H4 (cell line): ENCODE measurements around the gene EFCAB8. TPM values are rescaled to one million over a fixed set of nuclear protein-coding genes. Genes with fewer than 3 reads are reported as not detected.
"Not testable (repeated sequence)": the region's sequence is repeated elsewhere in the genome, so short reads cannot be mapped to it uniquely, and the experiment has no call there.

ENCODE experiments used
- DNase-seq: peaks from one replicate; pipeline ENCODE4 v3.0.0-alpha.2; 2015; ENCODE audit warnings: low spot score
- total RNA-seq: library from RNA; depleted of rRNA; stranded (reverse); fragments of >200 nt; shearing (Covaris generic); gene quantifications from 2 replicates; pipeline ENCODE4 v1.2.3, GENCODE V29; 2014

Gene EFCAB8
- total RNA-seq, 1 experiment from 2014 or later = 0.04 TPM

DNA sequence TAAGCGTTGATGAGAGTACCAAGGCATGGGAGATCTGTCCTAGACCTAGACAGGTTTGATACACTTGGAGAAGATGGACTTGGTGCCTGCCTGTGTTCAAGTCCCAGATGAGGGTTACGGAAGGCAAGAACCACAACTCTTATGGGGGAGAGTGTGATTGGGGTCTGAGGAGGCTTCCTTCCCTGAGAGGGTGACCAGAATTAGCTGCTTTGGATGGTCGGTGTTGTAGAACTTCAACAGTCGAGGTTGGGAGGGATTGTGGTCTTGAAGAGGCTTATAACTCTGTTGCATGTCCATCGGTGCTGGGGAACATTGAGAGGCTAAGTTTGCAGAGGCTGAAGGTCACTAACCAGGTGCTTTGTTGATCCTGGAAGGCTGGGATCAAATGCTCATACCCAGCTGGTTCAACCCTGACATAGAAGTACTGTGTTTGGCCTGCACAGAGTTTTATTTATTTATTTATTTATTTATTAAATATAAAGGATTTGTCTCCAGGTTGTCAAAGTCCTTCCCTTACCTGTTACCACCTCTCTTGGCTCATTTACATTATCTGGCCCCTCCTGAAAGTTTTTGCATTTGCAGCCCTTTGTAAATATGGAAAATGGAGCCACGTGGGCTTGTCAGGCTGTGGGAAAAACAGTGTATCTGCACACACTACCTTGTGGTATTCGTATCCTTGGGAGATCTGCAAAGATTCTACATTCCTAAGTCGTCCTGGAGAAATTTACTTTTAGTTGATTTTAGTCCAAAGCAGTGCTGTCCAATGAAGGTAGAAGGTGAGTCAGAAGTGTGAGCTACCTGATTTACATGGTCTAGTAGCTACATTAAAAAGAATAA, 15.8 kb upstream of the EFCAB8 start:
- DNase-seq = no peak

DNA sequence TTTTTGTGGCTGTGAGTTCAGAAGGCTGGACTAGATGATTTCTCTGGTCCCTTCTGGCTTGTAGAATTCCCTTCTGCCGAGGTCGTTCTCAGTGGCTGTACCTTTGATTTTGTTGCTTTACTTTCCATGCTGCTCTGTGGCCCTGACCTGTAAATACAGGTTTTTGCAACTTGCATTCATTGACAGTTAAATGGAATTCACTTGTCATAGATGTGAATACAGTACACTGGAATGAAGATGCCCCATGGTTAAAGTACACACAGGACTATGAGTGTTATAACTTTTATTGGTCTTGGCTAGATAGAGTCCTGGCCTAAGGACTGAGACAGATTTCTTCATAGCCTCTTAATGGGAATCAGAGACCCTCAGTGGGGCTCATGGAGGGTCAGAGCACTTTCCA, 12.9 kb upstream of the EFCAB8 start:
- no peak for DNase-seq

DNA sequence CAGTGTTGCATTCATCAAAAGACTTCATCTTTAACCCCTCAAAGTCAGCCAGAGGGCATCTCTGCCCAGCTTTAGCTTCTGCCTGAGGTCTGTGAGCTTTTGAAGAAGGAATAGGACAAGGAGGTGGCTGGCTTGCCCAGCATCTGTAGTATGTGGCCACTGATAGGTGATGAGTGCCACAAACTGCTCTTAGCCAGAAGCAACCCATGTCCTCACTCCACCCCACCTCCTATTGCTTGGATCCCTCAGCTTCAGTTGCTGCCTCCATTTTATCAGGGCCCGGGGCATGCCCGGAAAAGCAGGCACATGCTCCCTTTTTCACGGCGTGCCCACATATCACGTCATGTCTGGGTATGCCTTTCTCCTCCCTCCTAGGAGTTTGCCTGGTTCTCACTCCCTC, 11.9 kb upstream of the EFCAB8 start:
- no peak for DNase-seq

DNA sequence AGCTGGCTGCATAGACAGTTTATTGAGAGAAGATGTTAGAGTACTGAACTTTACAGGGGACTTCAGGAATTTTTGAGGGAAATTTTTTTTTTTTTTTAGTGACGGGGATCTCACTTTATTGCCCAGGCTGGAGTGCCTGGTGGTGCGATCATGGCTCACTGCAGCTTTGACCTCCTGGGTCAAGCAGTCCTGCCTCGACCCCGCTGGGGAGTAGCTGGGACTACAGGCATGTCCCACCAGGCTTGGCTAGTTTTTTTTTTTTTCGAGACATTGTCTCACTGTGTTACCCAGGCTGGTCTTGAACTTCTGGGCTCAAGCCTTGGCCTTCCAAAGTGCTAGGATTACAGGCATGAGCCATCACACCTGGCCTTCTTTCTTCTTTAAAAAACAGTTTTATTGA, 10.8 kb upstream of the EFCAB8 start:
- DNase-seq = no peak

DNA sequence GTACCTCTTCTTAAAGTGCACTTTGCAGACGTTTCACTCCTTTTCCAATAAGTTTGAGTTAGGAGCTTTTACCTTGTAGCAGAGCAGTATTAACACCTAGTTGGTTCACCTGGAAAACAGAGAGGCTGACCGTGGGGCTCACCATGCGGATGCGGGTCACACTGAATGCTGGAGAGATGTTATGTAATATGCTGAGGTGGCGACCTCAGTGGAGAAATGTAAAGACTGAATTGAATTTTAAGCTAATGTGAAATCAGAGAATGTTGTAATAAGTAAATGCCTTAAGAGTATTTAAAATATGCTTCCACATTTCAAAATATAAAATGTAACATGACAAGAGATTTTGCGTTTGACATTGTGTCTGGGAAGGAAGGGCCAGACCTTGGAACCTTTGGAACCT, 9.9 kb upstream of the EFCAB8 start:
- DNase-seq = no peak

DNA sequence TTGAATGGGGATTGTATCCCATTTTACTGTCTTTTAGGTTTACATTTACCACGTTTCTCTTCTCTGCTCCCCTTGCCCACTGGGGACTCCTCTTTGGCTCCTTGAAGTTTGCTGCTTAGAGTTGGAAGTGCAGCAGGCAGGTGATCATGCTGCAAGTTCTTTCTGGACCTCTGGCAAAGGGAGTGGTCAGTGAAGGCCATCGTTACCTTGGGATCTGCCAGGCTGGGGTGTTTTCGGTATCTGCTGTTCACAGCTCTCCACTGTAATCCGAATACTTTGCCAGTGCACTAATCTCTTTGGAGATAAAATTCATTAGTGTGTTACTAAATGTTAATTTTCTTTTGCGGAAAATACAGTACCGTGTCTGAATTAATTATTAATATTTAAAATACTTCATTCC, 9.1 kb upstream of the EFCAB8 start:
- DNase-seq = no peak

DNA sequence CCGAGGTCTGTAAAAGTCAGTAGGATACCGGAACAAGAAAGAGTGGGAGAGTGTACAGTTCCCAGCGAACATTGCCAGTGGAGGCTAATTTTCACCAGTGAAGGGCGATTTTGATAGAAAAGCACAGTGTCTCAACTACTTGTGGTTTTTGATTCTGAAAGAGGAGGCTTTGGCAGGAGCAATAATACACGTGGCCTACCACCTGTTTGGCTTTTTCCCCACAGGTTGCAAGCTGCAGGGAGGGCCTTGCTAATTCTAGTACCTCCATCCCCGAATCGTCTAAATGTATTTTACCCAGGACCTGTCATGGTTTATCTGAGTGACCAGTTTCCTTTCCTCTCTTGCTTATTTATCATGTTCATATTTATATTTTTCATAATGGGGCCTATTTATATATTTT, 3.3 kb upstream of the EFCAB8 start:
- DNase-seq = no peak

DNA sequence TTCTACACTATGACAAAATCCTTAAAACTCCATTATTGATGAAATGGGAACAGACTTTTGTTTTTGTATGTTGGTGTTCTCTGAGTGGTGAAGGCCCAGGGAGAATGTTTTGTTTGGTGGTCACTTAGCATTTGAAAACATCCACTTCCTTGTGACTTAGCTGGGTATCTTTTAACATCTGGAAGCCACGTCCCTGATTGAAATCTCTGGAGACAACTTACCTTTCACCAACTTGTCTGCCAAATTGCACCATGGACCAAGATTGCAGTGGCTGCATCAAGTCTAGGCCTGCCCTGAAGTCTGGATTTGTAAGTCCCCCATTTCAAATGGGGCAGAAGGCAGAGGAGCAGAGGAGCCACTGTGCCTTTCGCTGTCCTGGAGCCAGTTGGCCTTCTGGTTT, 534 bp upstream of the EFCAB8 start:
- DNase-seq = no peak

DNA sequence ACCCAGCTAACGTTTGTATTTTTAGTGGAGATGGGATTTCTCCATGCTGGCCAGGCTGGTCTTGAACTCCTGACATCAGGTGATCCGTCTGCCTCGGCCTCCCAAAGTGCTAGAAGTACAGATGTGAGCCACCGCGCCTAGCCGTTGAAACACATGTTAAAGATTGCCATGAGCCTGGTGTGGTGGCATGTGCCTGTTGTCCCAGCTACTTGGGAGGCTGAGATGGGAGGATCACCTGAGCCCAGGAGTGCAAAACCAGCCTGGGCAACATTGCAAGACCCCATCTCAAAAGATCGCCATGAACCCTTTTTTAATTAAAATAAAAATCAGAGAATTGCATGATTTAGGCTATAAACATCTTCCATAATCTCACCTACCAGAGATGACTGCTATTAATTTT, 2.7 kb downstream of the EFCAB8 start:
- no peak for DNase-seq

DNA sequence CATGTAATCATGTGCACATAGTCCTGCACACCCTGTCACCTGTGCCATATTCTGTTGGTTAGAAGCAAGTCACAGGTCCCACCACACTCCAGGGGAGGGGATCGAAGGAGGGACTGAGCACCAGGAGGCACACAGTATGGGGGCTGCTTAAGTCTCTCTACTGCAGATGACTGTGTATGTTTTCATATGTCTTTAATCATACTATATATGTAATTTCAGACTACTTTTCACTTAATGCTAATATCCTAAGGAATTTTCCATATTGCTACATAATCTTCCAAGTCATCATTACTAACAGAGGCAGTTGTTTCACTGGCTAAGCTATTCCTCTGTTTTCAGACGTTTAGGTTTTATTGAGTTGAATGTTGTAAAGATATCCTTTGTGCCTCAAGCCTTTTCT, 10.8 kb downstream of the EFCAB8 start:
- DNase-seq = no peak

DNA sequence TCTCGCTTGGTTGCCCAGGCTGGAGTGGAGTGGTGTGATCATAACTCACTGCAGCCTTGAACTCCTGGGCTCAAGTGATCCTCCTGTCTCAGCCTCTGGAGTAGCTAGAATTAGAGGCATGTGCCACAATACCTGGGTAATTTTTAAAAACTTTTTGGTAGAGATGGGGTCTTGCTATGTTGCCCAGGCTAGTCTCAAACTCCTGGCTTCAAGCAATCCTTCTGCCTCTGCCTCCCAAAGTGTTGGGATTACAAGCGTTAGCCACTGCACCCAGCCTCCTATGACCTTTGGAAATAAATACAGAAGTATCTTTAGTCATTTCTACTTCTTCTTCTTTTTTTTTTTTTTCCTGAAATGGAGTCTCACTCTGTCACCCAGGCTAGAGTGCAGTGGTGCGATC, 11.8 kb downstream of the EFCAB8 start:
- not testable (repeated sequence) for DNase-seq

DNA sequence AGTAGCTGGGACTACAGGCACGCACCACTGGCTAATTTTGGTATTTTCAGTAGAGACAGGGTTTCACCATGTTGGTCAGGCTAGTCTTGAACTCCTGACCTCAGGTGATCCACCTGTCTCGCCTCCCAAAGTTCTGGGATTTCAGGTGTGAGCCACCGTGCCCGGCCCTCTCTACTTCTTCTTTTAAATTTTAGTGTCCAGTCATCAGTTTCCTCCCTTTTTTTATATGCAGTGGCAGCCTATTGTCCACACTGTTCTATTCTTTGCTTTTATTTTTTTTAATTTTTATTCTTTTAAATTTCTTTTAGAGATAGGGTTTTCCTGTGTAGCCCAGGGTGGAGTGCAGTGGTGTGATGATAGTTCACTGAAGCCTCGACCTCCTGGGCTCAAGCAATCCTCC, 12.3 kb downstream of the EFCAB8 start:
- no peak for DNase-seq

DNA sequence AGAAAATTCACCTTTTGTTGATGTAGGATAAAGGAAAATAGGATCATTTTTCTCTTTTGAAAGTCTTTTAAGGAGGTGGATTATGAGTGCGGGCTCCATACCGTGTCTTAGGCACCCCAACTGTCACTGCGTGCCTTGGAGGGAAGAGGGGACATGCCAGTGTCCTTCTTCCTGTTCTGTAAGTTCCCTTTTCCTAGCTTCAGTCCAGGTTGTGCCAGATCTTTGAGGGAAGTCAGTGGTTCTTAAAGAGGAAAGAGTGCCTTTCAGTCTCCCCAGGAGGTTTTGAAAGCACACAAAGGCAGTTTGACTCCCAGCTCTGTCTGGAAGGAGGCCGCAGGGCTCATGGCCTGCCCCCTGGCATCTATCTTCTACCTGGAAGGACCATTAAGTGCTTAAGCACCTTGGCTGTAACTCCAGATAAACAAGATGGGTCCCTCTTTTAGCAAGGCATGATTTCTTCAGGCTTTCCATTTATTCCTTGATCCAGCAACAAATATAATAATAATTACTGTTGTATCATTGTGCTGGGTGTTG, 13.0 kb downstream of the EFCAB8 start:
- DNase-seq = no peak

DNA sequence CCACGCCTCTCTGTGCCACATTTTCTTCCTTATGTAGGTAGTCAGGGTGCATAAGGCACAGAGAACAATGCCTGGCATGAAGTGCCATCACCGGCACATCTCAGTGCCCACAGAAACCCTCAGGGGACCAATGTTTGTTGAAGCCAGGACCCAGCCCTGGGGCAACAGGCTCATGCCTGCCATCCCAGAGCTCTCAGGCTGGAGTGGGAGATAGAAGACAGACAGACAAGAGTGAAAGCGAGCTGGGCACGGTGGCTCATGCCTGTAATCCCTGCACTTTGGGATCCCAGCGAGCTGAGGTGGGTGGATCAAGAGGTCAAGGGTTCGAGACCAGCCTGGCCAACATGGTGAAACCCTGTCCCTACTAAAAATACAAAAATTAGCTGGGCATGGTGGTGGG, 13.5 kb downstream of the EFCAB8 start:
- DNase-seq = no peak

DNA sequence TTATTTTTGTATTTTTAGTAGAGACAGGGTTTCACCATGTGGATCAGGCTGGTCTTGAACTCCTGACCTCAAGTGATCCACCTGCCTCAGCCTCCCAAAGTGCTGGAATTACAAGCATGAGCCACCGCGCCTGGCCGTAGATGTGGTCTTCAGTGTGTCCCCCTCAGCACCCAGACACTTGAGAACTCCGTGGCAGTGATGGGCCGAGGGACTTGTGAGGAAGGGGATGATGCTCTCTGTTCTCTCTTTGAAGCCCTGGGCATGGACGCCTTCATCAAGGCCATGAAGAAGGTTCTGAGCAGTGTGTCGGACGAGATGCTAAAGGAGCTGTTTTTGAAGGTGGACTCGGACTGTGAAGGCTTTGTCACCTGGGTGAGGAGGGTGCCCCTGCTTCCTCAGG, 16.9 kb downstream of the EFCAB8 start:
- DNase-seq = no peak

DNA sequence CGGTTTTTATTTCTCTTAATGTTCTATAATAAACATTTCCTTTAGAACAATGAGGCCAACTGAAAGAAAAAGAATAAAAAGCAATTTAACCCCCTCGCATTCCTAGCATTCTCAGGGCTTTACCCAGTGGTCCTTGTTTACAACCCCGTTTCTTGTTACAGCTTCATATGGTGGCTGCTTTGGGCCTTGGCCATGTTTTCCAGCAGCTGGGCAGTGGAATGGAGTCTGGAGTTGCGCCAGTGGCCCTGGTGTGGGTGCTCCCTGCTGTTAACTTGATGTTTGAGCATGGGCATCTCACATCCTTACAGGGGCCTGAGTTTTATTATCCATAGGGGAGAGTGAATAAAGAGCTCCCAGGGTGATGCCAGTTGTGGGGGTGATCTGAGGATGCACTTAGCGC, 18.8 kb downstream of the EFCAB8 start:
- DNase-seq = no peak

DNA sequence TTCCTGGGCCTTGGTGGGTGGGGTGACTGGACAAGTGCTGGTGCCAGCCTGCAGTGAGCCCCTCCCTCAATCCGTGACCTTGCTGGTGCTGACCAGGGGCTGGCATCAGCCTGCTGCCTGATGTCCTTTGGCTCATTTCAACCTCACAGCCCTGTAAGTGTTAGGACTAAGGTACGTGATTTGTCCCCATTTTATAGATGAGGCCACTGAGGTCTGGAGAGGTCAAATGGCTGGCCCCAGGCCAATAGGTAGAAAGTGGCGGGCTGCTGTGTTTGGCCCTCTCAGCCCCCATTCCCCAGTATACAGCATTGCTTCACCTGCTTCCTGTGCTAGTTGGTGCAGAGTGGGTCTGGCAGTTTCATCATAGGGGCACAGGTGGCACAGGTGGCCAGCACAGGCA, 20.1 kb downstream of the EFCAB8 start:
- DNase-seq = no peak

DNA sequence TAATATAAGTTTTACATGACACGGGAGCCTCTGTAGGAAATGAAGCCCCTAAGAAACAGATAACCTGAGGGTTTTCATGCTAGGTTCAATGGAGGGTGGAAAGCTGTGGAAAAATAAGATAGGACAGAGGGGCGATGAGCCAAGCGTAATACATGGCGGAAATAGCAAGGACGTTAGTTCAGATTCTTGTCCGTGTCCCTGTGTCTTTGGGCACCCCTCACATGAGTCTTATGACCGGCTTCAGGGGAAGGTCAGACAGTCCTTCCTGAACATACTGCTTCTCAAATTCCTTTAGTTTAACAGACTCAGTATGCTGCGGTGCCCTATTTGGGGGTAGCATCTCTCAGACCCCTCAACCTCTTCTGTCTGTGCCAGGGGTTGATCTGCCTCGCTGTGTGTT, 20.8 kb downstream of the EFCAB8 start:
- DNase-seq = no peak

DNA sequence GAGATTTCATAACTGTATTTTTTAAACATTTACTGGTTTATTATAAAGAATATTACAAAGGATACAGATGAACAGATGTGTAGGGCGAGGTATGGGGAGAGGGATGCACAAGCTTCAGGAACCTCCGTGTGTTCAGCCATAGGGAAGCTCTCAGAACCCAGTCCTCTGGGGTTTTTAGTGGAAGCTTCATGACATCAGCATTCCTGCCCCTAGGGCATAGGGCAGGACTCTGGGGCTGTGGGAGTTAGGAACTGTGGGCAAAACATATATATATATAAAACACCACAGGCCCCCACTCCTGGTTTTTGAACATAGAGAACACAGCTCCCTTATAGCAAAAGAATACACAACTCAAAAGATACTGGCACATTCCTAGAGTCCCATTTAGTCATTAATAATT, 21.9 kb downstream of the EFCAB8 start:
- DNase-seq = no peak

DNA sequence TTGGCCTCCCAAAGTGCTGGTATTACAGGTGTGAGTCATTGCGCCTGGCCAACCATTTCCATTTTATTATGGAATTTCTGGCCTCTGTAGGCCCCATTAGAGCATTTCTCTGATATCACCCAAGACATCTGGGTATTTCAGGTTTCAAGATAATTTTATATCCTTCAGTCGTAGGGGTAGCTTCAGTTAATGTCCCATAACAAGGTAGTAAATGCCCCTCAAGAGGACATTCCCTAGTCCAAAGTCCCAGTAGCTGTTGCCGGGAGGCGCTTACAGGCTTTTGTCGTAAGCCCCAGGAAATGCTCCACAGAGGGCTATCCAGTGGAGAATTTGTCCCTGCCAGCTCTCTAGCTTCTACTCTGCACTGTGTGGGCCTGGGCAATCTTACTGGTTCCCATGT, 24.4 kb downstream of the EFCAB8 start:
- DNase-seq = no peak

DNA sequence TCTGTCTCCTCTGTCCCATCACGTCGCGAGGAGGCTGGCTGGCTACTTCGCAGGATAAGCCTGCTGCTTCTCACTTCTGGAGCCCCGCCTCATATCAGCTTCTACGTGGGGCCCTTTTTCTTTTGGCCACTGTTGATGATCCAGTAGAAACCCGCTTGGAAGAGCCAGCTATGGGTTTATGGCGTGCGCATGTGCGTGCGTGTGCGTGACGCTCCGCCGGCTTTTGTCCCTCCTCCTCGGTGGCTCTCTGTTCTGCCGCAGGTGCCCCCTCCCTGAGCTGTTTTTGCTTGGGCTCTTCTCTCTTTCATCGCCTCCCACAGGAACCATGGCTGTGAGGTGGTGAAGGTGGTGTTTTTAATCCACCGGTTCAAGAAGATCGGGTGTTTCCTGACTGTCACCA, 26.5 kb downstream of the EFCAB8 start:
- DNase-seq = no peak

DNA sequence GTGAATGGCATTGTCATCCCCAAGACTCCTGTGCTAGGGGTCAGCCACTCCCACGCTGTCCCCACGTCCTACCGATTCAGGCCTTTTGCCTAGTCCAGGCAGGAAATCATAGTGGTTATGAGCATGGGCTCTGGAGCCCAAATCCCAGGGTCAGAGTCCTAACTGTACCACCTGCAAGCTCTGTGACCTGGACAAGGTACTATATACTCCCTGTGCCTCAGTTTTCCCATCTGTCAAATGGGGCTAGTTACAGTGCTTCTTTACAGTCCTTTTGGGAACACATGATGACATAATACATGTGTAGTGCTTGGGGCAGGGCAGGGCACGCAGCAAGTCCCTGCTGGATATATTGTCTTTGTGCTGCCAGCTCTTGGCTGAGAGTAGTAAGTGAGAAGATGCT, 27.2 kb downstream of the EFCAB8 start:
- no peak for DNase-seq

DNA sequence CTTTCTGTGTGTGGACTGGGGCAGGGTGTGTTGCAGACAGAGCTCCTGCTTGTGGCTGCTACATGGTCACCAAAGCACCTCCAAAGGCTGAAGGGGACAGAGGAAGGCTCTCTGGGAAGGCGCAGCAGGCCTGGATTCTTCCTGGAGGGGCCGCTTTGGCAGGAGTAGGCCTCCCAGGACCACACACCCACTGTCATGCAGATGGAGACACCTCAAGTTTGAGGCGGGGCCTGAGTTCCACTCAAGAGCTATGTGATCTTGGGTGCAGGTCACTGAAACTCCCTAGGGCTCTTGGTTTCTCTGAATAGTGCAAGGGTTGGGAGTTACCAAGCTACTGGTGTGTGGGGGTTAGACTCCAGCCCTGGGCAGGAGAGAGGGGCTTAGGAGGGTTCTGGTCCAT, 27.9 kb downstream of the EFCAB8 start:
- DNase-seq = no peak

DNA sequence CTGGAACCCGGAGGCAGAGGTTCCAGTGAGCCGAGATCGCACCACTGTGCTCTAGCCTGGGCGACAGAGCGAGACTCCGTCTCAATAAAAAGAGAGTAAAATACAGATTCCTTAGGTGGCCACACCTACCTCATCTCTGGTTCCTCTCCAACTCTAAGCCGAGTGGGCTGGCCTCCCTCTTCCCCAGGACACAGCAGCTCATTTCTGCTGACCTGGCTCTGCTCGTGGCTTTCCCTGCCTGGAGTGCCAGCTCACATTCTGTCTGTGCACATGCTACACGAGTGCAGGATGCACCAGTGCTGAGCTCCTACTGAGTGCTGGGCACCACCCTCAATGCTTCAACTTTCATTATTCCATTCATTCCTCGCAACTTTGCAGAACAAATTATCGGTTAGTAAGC, 28.8 kb downstream of the EFCAB8 start:
- DNase-seq = no peak
